Occipital lobe (tissue), 2 donors: ENCODE data around the gene F7. TPM values are rescaled to one million over a fixed set of nuclear protein-coding genes. Genes with fewer than 3 reads are reported as not detected.
"Not testable (repeated sequence)": the region's sequence is repeated elsewhere in the genome, so short reads cannot be mapped to it uniquely, and the experiment has no call there.

Experiments
- DNase-seq: peaks from one replicate; lab custom pipeline; 2025; lab: John Stamatoyannopoulos, UW
- total RNA-seq: library from RNA; depleted of rRNA; stranded (reverse); fragments of >200 nt; gene quantifications from one replicate; pipeline ENCODE4 v1.2.3, GENCODE V29; 2014

F7 gene
- total RNA-seq, 1 donor from 2014 or later: 0.16 TPM

DNA sequence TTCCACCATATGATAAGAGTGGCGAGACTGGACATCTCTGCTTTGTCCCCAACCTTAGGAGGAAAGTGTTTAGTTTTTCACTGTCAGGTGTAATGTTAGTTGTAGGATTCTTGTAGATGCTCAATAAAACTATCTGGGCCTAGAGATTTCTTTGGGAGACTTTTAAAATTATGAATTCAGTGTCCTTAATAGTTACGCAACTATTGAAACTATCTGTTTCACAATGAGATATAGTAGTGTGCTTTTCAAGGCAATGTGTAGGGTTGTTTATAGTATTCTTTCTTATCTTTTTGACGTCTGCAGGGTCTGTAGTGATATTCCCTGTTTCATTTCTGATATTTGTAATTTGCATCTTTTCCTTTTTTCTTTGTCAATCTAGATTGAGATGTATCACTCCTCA is 33.2 kb upstream of the F7 start:
- DNase-seq: no peak

DNA sequence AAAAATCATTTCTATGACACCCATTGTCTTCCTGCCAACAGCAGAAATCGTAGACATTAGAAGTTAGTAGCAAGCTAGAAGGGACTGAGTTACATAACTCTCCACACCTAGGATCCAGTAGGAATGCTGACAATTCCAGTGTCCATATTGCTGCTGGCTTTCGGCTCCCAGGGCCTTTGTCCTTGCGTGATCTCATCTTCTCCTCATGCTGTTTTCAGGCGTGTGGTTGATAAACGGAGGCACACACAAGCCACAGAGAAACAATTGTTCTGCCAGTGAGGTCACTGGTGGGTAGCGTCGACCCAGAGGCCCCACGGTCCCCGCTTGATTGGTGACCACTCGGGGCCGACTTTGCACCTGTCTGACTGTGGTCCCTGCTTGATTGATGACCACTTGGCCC is 31.6 kb upstream of the F7 start:
- no peak for DNase-seq

DNA sequence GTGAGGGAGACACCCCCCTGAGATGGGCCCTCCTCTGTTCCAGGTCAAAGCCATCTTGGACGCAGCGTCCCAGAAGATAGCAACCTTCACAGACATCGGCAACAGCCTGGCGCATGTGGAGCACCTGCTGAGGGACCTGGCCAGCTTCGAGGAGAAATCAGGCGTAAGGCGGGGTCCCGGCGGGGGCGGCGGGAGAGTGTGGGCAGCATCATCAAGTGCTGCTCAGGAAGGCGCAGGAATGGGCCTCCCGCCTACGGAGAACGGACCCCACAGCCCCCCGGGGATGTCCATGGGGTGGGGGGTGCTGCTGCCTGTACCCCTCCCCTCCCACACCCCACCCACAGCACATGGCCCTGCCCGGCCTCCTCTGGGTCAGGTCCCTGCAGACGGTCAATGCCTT is 31.2 kb upstream of the F7 start:
- DNase-seq: no peak

DNA sequence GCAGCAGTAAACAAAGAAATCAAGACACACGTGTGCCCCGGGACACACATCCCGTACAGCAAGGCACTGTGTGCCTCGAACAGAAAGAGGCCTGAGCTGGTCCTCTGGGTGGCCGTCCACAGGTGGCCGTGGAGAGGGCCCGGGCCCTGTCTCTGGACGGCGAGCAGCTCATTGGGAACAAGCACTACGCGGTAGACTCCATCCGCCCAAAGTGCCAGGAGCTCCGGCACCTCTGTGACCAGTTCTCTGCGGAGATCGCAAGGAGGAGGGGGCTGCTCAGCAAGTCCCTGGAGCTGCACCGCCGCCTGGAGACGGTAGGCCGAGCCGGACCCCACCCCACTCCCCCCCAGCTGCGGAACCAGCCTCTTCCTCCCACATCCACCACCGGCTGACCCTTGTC is 30.7 kb upstream of the F7 start:
- DNase-seq: no peak

DNA sequence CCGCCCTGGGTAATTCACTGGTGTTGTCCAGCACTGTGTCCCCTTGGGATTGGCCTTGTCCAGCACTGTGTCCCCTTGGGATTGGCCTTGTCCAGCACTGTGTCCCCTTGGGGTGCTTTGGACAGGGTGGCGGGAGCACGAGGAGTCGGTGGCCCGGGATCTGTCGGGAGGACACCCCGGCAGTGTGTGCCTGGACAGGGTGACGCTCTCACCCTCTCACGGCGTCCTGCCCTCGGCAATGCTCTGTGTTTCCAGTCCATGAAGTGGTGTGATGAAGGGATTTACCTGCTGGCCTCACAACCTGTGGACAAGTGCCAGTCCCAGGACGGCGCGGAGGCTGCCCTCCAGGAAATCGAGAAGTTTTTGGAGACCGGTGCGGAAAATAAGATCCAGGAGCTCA is 29.9 kb upstream of the F7 start:
- DNase-seq: no peak

DNA sequence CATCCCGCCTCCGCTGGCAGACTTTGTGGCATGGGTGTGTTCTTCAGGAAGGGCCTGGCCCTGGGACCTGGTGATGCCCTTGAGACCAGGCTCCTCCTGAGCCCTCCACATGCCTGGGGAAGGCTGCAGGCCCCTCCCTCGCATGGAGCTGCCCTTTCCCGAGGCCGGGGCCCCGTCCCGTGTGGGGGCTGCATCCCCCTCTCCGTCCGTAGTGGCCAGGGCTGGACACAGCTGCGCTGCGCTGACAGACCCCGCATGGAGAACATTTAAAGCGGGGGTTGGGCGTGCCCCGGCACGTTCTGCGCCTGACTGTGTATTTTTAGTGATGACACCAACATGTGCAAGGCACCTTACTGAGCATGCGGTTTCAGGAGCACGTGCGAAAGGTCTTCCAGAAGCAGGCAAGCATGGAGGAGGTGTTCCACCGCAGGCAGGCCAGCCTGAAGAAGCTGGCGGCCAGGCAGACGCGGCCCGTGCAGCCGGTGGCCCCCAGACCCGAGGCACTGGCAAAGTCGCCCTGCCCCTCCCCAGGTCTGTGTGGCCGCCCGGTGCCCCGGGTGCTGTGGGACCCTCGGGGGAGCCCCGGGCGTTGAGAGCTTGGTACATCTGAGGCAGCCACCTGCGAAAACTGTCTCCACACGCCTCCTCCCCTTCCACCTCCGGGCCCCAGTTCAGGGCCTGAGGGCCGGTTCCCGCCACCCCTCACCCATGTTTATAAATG is 28.8 kb upstream of the F7 start:
- DNase-seq: no peak

DNA sequence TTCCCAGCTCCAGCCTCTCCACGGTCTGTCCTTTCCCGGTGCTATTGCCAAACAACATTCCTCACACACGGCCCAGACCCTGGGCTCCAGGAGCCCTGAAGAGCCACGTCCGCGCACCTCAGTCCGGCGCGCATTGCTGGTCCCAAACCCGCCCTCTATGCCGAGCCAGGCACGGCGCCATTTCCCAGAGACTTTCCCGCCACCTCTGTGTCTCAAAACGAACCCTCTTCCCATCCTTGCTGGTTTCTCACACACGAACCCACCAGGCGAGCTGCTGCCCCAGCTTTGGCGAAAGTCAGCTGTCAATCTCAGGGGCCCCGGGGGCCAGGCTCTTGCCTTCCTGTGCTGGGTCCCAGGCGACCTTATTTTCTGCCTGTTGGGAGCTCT is 28.0 kb upstream of the F7 start:
- DNase-seq: no peak

DNA sequence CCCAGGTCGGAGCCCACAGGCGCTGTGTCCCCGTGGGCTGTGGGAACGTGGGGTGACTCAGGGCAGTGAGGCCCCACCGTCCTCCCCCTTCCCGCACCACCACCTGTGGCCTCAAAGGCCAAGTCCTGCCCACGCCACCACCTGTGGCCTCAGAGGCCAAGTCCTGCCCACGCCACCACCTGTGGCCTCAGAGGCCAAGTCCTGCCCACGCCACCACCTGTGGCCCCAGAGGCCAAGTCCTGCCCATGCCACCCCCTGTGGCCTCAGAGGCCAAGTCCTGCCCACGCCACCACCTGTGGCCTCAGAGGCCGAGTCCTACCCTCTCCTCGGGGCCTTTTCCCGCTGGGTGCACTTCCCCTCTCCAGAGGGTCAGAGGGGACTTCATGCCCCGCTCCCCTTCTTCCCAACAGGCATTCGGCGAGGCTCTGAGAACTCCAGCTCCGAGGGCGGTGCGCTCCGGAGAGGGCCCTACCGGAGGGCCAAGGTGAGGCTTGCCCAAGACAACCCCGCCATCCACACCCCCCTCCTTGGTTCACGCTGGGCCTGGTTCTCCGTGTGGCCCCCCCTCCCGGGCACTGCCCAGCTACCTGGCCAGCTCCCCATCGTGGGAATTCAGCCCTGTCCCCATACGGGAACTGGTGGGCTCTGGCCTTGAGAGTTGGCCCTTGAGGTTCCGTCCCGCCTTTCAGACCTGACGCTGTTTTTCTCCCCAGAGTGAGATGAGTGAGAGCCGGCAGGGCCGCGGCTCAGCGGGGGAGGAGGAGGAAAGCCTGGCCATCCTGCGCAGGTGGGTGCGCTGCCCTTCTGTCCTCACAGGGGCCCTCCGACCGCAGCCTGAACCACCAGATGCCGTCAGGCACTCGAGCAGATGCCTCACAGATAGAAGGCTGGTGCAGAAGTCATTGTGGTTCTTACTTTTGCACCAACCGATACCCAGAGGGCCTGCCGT is 27.4 kb upstream of the F7 start:
- DNase-seq: no peak

DNA sequence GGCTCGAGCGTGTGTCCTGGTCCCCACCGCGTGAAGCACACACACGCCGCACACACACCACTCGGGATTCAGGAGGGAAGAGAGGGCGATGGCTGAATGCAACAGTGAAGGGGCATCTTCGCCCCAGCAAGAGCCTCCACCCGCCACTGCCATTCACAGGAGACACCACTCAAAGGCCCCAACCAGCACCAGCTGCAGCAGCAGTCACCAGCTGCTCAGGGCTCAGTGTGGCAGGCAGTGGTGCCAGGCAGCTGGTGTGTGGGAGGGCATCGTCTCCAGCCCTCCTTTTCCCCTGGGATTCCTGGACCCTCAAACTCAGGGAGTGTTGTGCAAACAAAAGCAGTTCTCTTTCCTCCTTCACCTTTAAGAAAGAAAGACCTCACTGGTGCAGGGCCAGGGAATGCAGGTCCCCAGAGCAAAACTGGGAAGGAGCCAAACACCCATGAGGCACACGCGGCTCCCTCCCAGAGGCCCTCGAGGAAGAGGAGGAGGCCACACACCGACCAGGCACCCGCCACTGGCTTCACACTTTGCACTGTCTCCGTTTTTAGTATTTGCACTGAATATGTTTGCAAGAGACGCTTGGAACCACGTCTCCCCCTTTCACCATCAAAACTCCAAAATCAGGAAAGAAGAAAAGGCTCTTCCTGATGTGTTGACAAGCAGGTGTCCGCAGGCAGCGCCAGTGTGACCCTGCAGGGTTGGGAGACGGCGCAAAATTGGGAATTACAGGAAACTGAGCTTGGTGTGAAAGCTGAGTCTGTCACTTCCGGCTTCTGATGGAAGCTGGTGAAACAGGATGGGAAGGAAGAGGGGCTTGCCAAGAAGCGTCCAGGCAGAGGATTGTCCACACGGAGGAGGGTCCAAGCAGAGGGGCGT is 26.4 kb upstream of the F7 start:
- peak; percentile 52 for DNase-seq

DNA sequence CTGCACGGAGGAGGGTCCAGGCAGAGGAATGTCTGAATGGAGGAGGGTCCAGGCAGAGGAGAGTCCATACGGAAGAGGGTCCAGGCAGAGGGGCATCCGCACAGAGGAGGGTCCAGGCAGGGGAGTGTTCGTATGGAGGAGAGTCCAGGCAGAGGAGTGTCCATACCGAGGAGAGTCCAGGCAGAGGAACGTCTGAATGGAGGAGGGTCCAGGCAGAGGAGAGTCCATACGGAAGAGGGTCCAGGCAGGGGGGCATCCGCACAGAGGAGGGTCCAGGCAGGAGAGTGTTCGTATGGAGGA is 25.9 kb upstream of the F7 start:
- not testable (repeated sequence) for DNase-seq

DNA sequence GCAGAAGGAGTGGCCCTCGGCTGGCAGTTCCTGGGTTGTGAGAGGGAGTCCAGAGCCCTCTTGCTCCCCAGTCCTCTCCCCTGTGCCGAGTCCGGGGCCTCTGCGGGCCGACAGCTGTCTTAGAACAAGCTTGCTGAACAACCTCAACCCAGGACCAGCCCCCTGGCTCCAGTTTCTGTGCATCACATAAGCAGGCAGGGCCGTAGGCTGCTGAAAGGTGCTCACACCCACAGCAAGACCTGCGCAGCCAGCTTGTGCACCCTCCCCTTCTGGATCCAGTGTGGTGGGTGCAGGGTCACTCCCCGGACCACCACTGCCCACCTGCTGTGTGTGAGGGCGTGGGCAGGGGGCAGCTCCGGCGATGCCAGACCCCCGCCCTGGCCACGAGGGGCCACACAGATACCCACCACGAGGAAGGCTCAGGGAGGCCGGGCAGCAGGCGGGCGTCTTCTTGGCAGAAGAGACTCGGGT is 25.2 kb upstream of the F7 start:
- DNase-seq: no peak

DNA sequence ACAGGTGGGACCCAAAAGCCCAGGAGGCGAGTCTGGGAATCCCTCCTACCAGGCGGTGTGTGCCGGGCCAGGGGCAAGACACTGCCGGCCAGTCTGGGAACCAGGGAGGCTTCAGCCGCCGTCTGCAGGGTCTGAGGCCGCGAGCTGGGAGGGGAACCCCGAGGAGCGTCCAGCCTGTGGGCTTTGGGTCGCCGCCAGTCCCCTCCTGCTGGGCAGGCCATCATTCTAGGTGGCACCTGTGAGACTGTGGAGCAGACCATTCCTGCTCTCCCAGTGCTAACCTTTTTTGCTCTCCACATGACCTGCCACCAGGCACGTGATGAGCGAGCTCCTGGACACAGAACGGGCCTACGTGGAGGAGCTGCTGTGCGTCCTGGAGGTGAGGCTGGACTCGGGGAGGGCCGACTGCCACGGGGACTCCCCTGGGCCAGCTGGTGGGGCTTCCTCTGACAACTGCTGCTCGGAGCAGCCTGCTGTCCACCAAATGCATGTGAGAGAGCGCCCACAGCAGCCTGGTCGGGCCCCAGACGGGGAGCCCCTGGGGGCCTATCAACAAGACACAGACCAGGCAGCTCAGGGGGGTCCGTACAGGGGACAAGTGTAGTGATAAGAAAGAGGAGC is 24.6 kb upstream of the F7 start:
- DNase-seq: no peak

DNA sequence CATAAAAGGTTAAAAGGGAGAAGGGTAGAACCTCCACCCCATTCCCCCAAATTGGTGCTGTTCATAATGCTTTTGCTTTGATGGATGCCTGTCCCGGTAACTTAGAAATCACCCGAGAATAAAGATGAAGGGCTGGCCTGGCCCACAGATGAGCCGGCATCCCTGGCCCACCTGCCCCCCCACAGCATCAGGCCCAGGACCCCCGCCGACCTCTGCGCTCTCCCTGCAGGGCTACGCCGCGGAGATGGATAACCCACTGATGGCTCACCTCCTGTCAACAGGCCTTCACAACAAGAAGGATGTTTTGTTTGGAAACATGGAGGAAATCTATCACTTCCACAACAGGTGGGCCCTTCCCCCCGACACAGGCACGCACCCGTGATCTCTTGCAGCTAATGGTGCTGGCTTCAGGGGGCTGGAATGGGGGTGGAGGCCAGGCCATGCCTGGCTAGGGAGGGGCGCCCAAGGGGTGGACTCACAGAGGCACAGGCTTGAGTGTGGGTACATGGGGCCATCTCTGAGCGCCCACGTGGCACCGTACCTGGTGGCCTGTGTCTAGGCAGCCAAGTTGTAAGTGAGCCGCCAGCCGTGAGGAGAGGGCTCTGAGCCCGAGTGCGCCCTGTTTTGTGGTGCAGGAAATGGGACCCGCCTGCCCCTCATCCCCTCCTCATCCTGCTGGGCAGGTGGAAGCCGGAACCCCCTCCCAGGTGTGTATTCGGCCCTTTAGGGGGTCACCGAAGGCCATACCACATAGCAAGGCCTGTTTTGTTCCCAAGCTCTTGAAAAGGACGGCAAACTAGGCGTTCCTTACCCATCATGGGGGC is 23.2 kb upstream of the F7 start:
- DNase-seq: no peak

DNA sequence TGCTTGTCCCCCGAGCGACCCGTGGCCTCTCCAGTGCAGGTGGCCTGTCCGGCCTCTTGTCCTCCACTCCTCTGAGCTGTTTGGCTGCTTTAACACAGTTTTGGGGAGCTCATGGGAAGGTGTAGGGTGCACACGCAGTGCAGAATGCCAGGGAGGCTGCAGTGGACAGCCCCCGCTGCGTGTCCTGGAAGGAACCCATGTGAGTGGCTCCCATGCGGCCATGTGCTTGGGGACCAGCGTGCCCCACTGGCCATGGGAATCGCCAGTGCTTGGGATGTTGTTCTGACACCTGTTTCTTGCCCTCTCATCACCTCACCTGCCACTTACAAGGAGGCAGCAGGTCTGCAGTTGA is 22.6 kb upstream of the F7 start:
- no peak for DNase-seq

DNA sequence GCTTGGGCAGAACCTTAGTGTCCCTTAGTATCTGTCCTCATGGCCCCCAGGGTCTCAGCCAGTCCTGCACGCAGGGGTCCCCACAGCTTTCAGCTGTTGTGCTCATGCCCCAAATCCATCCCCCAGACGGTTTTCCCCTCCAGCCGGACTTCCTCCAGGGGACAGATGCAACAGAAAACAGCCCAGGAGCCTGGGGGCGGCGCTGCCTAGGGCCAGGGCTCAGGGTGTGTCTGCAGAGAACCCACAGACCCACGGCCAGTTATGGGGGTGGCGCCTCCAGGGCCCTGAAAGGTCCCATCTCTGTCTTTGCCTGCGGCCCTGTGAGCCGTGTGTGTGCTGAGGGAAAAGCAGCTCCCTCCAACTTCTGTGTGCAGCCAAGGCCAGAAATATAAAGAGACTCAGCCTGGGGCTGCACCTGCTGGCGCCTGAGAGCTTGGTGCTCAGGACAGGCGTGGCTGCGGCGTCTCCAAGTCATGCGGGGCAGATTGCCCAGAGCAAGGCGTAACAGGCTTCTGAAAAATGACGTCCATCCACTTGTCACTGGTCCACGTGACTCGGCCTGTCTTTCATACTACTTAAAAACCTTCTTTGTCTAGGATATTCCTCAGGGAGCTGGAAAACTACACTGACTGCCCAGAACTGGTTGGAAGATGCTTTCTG is 22.1 kb upstream of the F7 start:
- peak; percentile 40 for DNase-seq

DNA sequence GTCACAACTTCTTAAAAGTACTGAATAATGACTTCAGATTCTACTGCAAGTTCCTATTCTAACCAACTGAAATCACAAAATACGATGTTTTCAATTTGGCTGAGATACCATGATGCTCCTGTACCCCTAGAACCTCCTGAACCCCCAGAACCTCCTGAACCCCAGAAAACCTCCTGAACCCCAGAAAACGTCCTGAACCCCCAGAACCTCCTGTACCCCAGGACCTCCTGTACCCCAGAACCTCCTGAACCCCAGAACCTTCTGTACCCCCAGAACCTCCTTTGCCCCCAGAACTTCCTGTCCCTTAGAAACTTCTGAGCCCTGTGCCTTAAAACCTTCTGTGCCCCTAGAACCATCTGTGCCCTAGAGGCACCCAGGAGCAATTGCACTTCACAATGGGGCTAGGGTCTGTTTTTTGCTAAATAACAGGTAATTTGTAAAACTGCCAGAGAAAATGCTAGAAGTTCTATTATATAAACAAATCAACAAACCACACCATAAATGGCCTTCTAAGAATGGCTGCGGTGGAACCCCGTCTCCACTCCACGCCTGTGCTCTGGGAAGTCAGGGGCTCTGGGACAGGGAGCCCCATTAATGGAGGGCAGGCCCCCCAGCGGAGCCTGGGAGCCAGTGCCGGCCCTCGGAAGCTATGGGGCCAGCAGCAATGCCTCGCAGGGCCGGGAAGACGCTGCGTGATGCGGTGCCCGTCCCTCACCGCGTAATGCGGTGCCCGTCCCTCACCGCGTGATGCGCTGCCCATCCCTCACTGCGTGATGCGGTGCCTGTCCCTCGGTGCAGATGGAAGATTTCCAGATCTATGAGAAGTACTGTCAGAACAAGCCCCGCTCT is 21.3 kb upstream of the F7 start:
- no peak for DNase-seq

DNA sequence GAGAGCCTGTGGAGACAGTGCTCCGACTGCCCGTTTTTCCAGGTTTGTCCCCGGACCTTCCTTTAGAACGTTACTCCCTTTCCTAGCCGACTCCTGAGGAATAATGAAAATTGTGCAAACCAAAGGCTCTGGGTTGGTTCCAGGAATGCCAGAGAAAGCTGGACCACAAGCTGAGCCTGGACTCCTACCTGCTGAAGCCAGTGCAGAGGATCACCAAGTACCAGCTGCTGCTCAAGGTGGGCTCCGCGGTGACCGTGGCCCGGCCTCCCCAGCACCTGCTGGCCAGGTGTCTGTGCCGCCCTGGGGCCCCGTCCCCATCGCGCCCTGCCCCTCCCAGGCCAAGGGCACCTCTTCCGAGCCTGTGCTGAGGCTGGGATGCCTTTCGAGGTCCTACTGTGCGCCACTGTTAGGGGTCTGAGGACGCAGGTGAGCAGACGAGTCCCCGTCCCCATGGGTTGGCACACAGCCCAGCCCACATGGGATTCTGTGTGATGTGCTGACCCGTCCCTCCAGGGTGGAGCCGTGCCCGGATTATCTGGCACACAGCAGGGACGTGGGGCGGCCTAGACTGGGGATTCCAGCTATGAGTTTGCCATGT is 20.5 kb upstream of the F7 start:
- no peak for DNase-seq

DNA sequence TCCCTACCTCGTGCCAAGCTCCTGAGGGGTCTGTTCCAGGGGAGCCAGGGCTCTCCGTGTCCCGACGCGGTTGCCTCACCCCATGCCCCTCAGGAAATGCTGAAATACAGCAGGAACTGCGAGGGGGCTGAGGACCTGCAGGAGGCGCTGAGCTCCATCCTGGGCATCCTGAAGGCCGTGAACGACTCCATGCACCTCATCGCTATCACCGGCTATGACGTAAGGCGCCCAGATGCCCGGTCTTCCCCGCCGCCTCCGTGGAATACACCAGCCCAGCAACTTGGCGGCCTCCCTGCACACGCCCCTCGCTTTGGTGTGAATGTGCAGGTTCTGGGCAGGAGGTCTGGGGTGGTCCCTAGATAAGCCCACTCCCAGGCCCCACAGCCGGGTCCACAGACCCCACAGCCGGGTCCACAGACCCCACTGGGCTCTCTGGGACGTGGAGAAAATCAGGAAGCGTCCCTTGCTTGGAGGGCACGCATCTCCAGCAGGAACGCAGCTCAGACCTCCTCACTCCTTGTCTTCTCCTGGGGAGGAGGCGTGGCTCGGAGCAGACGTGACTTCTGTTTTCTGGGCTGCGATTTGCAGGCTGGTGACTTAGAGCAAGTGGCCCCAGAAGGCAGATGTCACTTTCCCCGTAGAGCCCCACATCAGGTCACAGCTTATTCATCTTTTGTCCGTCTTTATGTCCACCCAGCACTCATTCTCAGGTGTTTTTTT is 19.4 kb upstream of the F7 start:
- no peak for DNase-seq
